ENCODE measurements around the gene TDO2.
A peak's percentile ranks its signal among the peaks of the same experiment; 100 is the strongest.

TDO2 gene

GRCh38 chr4:155954939-155955338, 51.4 kb downstream of the TDO2 start:
- no peak for DNase-seq

- DNase-seq = no peak
Measured at GRCh38 chr4:155956461-155956860, 53.0 kb downstream of the TDO2 start.

GRCh38 chr4:155959417-155959816, 55.9 kb downstream of the TDO2 start:
- no peak for DNase-seq

- peak; percentile 20 for DNase-seq
Measured at GRCh38 chr4:155960522-155960921, 57.0 kb downstream of the TDO2 start.

GRCh38 chr4:155961575-155961974, 58.1 kb downstream of the TDO2 start:
- DNase-seq = no peak

GRCh38 chr4:155962767-155963166, 59.3 kb downstream of the TDO2 start:
- DNase-seq = no peak

GRCh38 chr4:155964016-155964891, 60.8 kb downstream of the TDO2 start:
- DNase-seq = no peak

GRCh38 chr4:155966171-155966570, 62.7 kb downstream of the TDO2 start:
- DNase-seq = no peak

- DNase-seq = no peak
Measured at GRCh38 chr4:155966731-155967395, 63.4 kb downstream of the TDO2 start.

Measured in NCI-H446 treated with DMSO at 0.1 percent for 48 hours (cell line).